GM04504 (cell line): Measurements from ENCODE around the gene RGS17.
A peak's percentile ranks its signal among the peaks of the same experiment; 100 is the strongest.
"Not testable (repeated sequence)": the region's sequence is repeated elsewhere in the genome, so short reads cannot be mapped to it uniquely, and the experiment has no call there.

Experiments
- DNase-seq: peaks from one replicate; pipeline ENCODE4 v3.0.0-alpha.2; 2012; ENCODE audit warnings: low read depth

Gene RGS17

GRCh38 chr6:153131037-153131981, at the start of gene RGS17:
RGS17 (minus strand) TSS chr6:153131282; CDS start chr6:153044018, 87,264 bp downstream.
- DNase-seq = peak; percentile 32

GRCh38 chr6:153172815-153173214, 41.7 kb upstream of the RGS17 start:
- DNase-seq = no peak

GRCh38 chr6:153170511-153170910, 39.4 kb upstream of the RGS17 start:
- peak; percentile 20 for DNase-seq

GRCh38 chr6:153167907-153168306, 36.8 kb upstream of the RGS17 start:
- peak; percentile 10 for DNase-seq

GRCh38 chr6:153167061-153167891, 36.2 kb upstream of the RGS17 start:
- peak; percentile 66 for DNase-seq

- no peak for DNase-seq
Observed at GRCh38 chr6:153162646-153163045, 31.6 kb upstream of the RGS17 start.

- no peak for DNase-seq
Observed at GRCh38 chr6:153162172-153162571, 31.1 kb upstream of the RGS17 start.

- DNase-seq = no peak
Observed at GRCh38 chr6:153160221-153160620, 29.1 kb upstream of the RGS17 start.

GRCh38 chr6:153150752-153151440, 19.8 kb upstream of the RGS17 start:
- DNase-seq = no peak

GRCh38 chr6:153150371-153150751, 19.3 kb upstream of the RGS17 start:
- no peak for DNase-seq

- DNase-seq = no peak
Observed at GRCh38 chr6:153149891-153150290, 18.8 kb upstream of the RGS17 start.

GRCh38 chr6:153146413-153146812, 15.3 kb upstream of the RGS17 start:
- DNase-seq = no peak

- no peak for DNase-seq
Observed at GRCh38 chr6:153145591-153145990, 14.5 kb upstream of the RGS17 start.

GRCh38 chr6:153143200-153143599, 12.1 kb upstream of the RGS17 start:
- DNase-seq = no peak

GRCh38 chr6:153140299-153140698, 9.2 kb upstream of the RGS17 start:
- DNase-seq = no peak

- no peak for DNase-seq
Observed at GRCh38 chr6:153138930-153139329, 7.8 kb upstream of the RGS17 start.

GRCh38 chr6:153135681-153136080, 4.6 kb upstream of the RGS17 start:
- DNase-seq = no peak

GRCh38 chr6:153133667-153134066, 2.6 kb upstream of the RGS17 start:
- DNase-seq = not testable (repeated sequence)

- no peak for DNase-seq
Observed at GRCh38 chr6:153130515-153131036, 506 bp downstream of the RGS17 start.

- DNase-seq = no peak
Observed at GRCh38 chr6:153129873-153130514, 1.1 kb downstream of the RGS17 start.

GRCh38 chr6:153126218-153126617, 4.9 kb downstream of the RGS17 start:
- DNase-seq = no peak

GRCh38 chr6:153125032-153125431, 6.0 kb downstream of the RGS17 start:
- no peak for DNase-seq
